IPS-11a (cell line): ENCODE data around the gene FBXO48.

Source experiments
- H3K4me3 ChIP-seq: one replicate; pipeline ENCODE4 v1.5.1; 2013; ENCODE audit warnings: low read depth, low read length, control low read depth

FBXO48 gene

DNA sequence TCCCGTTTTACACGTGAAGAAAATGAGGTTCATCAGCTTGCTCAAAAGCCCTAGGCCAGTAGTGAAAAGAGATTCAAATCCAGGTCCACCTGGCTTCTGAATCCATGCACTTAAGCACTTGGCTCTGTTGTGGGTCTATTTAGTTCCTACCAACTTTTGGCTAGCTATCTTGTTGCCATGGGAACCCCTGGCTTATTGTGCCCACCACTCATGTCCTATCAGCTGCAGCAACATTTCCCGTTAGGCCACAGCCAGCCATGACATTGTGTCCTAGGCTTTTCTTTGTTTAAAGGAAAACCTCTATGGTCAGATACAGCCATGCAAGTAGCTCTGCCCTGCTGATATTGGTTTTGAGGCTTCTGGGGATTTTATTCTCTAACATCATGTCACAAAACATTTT, 52.2 kb downstream of the FBXO48 start:
- H3K4me3 ChIP-seq = no peak overlapping the region

DNA sequence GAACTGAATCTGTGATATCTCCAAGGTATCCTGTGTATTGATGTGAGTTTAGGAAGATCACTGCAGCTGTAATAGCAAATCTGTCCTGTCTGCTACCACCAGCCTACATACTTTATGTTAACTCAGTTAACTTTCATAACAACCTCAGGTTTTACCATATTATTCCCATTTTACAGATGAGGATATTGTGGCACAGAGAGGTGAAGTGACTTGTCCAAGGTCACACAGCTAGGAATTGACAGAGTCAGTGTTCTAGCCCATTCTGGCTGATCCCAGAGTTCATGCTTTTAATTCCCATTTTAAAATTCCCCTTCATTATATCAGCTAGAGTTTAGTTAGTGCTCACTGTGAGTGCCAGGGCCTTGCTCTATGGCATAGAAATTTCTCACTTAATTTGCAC, 52.6 kb downstream of the FBXO48 start:
- no peak overlapping the region for H3K4me3 ChIP-seq

DNA sequence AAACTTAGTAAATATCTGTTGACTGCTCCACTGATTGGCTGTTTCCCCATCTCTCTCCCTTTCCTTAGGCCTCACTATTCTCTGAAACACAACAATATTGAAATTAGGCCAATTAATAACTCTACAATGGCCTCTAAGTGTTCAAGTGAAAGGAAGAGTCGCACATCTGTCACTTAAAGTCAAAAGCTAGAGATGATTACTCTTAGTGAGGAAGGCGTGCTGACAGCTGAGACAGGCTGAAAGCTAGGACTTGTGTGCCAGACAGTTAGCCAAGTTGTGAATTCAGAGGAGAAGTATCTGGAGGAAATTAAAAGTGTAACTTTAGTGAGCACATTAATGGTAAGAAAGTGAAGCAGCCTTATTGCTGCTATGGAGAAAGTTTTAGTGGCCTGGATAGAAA, 53.6 kb downstream of the FBXO48 start:
- H3K4me3 ChIP-seq = no peak overlapping the region

DNA sequence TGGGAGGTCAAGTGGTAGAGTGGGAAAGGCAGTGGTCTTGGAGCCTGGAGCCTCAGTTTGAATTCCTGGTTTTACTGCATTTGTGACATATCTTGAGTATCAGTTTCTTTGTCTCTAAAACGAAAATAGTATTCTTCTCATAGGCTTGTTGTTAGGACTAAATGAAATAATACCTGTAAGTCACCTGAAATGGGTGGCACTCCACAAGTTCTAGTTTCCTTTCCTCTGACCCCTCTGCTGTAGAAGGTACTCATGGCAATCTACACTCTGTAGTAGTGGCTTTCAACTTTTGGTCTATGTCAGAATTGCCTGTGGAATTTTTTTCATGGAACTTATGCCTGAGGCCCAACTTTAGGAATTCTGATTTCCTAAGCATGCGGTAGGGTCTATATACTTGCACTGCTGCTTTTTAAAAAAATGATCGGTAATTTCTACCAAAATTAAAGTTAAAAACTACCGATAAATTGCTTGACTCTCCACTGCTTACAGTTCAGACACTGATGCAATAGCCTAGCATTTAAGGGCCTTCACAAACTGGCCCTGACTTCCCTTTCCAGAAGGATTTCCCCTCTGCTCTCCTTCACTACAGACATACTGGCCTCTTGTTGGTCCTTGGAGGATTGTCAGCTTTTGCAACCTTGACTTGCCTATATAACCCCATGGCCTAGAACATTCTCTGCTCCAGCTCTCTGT, 54.8 kb downstream of the FBXO48 start:
- H3K4me3 ChIP-seq = no peak overlapping the region

DNA sequence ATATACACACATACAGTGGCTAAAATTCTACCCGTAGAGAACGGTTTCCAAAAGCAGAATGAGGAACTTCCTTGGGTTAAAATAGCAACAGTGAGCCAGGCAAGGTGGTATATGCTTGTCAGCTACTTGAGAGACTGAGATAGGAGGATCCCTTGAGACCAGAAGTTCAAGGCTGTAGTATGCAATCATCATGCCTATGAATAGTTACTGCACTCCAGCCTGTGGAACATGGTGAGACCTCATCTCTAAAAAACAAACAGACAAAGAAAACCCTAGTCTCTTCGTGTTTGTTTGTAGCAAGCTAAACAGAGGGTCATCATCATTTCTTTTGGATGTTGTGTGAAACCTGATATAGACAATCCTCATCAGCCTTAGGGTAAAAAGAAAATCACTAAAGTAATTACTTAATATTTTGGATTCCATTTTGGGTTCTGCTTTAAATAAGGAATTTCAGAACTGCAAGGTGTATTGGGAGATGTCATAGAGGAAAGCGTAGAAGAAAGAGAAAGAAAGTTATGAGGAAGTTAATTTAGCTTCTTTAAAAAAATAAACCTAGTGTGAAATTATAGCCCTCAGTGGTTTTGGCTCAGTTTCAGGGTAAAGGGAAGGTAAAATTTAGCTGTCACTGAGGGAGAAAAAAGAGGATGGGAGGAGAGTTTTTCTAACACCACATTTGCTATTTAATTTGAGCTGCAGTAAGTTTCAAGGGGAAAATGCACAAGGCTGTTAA, 55.5 kb downstream of the FBXO48 start:
- no peak overlapping the region for H3K4me3 ChIP-seq
